Activated CD4-positive, alpha-beta T cell treated with anti-CD3 and anti-CD28 coated beads for 24 hours (primary cell): ENCODE results near the gene SCYGR5.
"Not testable (repeated sequence)": the region's sequence is repeated elsewhere in the genome, so short reads cannot be mapped to it uniquely, and the experiment has no call there.

Source experiments
- DNase-seq, 2 donors: peaks; one replicate each; pipeline ENCODE4 v3.0.0-alpha.2; 2020; ENCODE audit warnings: low read depth in 2 of 2

The SCYGR5 gene

GRCh38 chr2:227673620-227674019 lies 7.0 kb downstream of the SCYGR5 start:
- DNase-seq, result not testable (repeated sequence)

GRCh38 chr2:227674485-227674884 lies 7.9 kb downstream of the SCYGR5 start:
- no peak for DNase-seq

DNA sequence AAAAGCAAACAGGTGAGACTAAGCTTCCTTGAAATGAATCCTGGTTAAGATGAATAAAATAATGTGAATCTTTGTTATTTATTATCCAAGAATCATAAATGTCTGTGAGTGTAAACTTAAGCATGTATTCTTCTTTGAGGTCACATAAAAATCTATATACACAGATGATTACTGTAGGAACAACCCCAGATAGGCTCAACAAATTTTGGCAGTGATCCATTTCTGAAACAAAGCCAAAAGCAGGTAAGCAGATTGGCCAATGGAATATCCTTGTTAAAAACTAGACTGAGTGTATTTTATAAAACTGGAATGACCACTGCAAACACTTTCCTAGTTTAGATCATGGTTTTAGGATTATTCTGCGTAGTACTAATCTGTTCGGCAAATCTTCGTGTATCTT lies 11.3 kb downstream of the SCYGR5 start:
- no peak for DNase-seq

- DNase-seq, result no peak
These were observed 17.7 kb downstream of the SCYGR5 start for GRCh38 chr2:227684258-227684657.

- no peak for DNase-seq
These were observed 20.6 kb downstream of the SCYGR5 start for GRCh38 chr2:227687189-227687588.

DNA sequence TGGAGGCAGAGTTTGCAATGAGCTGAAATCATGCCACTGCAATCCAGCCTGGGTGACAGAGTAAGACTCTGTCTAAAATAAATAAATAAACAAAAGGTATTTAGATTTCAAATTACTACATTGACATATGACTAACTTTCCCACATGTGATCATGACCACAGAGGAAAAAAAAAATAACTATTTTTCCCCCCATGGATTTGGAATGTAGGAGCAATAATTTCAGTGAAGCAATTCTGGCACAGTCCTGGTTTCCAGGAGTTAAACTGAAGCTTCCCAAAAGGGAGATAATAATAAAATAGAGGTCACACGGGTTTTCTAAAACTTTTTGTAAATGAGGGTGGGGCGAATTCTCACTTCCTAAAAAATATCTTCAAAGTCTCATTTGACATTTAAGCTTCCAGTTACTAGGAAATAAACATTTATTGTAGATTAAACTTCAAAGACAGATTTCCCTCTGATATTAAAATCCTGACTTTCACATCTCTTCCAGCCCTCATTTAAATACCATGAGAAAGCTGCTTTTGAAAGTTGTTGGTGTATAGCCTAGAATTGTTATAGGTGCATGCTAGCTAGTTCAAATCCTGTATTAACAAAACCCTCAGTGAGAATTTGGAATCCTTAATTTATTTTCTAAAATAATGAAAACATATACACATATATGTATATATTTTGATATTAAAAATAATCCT lies 30.5 kb downstream of the SCYGR5 start:
- no peak for DNase-seq

DNA sequence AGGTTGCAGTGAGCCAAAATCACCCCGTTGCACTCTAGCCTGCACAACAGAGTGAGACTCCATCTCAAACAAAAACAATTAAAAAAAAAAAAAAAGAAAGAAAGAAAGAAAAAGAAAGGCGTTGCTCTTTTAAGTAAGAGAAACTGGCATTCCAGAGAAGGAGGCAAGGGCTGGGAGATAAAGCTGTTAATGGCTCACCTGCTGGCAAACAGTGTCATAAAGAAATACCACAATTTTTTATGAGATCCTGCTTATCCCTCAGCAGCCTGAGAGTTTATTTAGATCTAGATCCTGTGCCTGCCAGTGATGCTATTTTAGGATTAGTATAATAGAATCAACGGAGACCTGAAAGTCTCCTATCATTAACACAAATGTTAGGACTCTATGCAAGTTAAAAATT lies 35.0 kb downstream of the SCYGR5 start:
- no peak for DNase-seq

- no peak for DNase-seq
These were observed 36.7 kb downstream of the SCYGR5 start for GRCh38 chr2:227703280-227703732.

DNA sequence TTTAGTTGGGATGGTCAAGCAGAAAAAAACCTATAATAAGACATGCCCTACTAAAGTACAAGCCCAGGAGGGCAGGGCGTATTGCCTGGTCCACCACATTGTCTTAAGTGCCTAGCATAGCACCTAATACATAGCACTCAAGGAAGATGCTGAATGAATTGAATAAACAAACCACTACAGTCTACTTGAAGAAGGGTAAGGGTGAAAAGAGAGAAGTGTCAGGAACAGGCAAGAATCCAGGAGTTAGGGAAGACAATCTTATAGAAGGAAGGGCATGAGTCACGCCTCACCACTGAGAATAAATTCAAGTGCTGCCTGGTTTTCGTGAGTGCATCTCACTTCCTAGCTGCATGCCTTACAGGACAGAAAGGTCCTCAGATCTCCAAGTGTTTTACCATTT lies 37.4 kb downstream of the SCYGR5 start:
- no peak for DNase-seq

DNA sequence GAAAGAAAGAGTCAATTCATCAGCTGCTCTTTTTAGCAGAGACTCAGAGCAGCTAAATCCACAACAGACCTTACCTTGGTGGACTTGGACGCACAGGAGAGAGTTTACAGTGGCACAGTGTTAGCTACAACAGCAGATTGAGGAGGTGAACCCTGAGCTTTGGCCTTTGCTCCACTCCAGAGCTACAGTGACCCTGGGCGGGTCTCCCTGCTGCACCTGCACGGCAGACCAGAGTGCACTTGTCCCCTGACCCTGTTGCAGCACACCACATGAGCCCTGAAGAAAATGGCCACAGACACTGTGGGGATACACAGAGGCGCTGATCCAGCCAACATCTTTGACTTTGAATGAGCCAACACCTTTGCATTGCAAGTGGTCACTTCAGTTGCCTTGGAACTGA lies 40.3 kb downstream of the SCYGR5 start:
- DNase-seq, result no peak

DNA sequence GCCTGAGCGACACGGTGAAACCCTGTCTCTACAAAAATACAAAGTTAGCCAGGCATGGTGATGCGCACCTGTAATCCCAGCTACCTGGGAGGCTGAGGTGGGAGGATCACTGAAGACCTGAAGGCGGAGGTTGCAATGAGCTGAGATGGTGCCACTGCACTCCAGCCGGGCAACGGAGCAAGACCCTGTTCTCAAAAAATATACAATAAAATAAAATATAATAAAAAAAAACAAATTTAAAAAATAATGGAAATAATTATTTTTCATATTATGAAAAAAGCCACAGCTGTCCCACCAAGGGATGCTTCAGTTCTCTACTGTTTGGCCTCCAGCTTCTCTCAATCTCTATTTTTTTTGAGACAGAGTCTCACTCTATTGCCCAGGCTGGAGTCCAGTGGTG lies 40.8 kb downstream of the SCYGR5 start:
- DNase-seq, result no peak

GRCh38 chr2:227710986-227711385 lies 44.4 kb downstream of the SCYGR5 start:
- DNase-seq, result no peak

DNA sequence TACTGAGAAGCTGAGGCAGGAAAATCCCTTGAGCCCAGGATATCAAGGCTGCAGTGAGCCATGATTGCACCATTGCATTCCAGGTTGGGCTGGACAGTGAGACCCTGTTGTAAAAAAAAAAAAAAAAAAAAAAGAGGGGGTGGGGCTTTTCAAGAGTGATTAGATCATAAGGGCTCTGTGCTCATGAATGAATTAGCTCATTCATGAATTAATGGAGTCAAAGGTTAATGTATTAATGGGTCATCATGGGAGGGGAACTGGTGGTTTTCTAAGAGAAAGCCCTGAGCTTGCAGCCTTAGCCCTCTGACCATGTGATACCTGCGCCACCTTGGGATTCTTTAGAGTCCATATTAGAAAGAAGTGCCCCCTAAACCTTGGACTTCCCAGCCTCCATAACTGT lies 46.7 kb downstream of the SCYGR5 start:
- DNase-seq, result no peak

GRCh38 chr2:227716501-227716900 lies 49.9 kb downstream of the SCYGR5 start:
- DNase-seq, result no peak
